ENCODE measurements around the gene HOXA2.

DNA sequence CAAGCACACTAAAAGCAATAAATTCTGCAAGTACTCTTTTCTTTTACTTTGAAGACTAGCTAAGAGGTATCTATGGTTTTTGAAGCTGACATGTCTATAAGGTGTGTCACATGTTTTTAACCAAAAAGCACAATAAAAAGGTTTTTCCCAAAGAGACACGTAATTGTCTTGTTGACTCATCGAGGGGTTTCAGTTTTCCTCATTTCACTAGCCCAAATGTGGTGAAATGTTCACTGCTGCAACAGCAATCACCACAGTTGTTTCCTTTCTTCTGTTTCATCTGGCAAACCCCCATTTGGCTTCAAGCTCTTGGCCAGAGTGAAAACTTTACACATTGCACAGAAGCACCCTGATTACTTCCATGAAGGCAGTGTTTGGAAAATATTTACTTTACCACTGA is 31.9 kb upstream of the HOXA2 start:
- TF ChIP-seq GABPA (IDR thresholded peaks at IDR 0.05 in 1 of 2, conservative IDR thresholded peaks at IDR 0.05 in 1 of 2) (no peak), RAD21 (IDR thresholded peaks at IDR 0.05) (no peak)
- TF ChIP-seq, protein P1, sequence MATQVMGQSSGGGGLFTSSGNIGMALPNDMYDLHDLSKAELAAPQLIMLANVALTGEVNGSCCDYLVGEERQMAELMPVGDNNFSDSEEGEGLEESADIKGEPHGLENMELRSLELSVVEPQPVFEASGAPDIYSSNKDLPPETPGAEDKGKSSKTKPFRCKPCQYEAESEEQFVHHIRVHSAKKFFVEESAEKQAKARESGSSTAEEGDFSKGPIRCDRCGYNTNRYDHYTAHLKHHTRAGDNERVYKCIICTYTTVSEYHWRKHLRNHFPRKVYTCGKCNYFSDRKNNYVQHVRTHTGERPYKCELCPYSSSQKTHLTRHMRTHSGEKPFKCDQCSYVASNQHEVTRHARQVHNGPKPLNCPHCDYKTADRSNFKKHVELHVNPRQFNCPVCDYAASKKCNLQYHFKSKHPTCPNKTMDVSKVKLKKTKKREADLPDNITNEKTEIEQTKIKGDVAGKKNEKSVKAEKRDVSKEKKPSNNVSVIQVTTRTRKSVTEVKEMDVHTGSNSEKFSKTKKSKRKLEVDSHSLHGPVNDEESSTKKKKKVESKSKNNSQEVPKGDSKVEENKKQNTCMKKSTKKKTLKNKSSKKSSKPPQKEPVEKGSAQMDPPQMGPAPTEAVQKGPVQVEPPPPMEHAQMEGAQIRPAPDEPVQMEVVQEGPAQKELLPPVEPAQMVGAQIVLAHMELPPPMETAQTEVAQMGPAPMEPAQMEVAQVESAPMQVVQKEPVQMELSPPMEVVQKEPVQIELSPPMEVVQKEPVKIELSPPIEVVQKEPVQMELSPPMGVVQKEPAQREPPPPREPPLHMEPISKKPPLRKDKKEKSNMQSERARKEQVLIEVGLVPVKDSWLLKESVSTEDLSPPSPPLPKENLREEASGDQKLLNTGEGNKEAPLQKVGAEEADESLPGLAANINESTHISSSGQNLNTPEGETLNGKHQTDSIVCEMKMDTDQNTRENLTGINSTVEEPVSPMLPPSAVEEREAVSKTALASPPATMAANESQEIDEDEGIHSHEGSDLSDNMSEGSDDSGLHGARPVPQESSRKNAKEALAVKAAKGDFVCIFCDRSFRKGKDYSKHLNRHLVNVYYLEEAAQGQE (IDR thresholded peaks at IDR 0.05) = no peak
- TF ChIP-seq, protein P2, sequence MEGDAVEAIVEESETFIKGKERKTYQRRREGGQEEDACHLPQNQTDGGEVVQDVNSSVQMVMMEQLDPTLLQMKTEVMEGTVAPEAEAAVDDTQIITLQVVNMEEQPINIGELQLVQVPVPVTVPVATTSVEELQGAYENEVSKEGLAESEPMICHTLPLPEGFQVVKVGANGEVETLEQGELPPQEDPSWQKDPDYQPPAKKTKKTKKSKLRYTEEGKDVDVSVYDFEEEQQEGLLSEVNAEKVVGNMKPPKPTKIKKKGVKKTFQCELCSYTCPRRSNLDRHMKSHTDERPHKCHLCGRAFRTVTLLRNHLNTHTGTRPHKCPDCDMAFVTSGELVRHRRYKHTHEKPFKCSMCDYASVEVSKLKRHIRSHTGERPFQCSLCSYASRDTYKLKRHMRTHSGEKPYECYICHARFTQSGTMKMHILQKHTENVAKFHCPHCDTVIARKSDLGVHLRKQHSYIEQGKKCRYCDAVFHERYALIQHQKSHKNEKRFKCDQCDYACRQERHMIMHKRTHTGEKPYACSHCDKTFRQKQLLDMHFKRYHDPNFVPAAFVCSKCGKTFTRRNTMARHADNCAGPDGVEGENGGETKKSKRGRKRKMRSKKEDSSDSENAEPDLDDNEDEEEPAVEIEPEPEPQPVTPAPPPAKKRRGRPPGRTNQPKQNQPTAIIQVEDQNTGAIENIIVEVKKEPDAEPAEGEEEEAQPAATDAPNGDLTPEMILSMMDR (IDR thresholded peaks at IDR 0.05; ENCODE audit: low read depth, low read length, missing input control) = no peak
